Coronary artery (tissue), 2 donors: ENCODE results near the gene ITGB3BP.
"Not testable (repeated sequence)": the region's sequence is repeated elsewhere in the genome, so short reads cannot be mapped to it uniquely, and the experiment has no call there.

Source experiments
- DNase-seq: peaks from one replicate; pipeline ENCODE4 v3.0.0-alpha.2; 2017; ENCODE audit warnings: low spot score
- H3K27ac ChIP-seq, 2 donors: fragments of 200-600 bp; sonication (generic); one replicate each; pipeline ENCODE4 v1.5.1; 2016 to 2019
- H3K4me3 ChIP-seq: fragments of 200-600 bp; sonication (generic); 2 replicates; pipeline ENCODE4 v1.5.1; 2016; ENCODE audit warnings: mild to moderate bottlenecking, moderate library complexity
- TF ChIP-seq, protein P1 (sequence below): fragments of 200-600 bp; sonication (generic); IDR thresholded peaks from one replicate; pipeline ENCODE4 v1.5.1; 2019; ENCODE audit warnings: antibody characterized with exemption

ITGB3BP gene

DNA sequence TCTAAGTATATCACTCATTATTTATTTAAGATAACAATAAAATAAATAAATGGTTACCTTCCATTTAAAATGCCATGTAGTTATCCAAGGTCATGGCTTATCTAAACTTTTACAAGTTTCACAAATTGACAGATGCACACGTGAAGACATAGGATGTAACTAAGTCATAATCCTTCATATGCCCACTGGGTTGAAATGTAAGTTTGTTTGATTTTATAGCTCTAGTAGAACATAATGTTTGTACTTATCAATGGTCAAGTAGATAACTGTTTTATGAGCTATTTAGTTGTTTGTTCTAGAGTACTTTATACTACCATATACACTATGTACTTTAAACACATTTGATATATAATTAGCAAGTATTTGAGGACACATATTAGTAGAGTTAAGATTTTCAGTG, 43.0 kb downstream of the ITGB3BP start:
- Histone ChIP-seq H3K4me3 (no peak overlapping the region), H3K27ac (no peak overlapping the region)
- TF ChIP-seq, protein P1, sequence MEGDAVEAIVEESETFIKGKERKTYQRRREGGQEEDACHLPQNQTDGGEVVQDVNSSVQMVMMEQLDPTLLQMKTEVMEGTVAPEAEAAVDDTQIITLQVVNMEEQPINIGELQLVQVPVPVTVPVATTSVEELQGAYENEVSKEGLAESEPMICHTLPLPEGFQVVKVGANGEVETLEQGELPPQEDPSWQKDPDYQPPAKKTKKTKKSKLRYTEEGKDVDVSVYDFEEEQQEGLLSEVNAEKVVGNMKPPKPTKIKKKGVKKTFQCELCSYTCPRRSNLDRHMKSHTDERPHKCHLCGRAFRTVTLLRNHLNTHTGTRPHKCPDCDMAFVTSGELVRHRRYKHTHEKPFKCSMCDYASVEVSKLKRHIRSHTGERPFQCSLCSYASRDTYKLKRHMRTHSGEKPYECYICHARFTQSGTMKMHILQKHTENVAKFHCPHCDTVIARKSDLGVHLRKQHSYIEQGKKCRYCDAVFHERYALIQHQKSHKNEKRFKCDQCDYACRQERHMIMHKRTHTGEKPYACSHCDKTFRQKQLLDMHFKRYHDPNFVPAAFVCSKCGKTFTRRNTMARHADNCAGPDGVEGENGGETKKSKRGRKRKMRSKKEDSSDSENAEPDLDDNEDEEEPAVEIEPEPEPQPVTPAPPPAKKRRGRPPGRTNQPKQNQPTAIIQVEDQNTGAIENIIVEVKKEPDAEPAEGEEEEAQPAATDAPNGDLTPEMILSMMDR, result no peak
- no peak for DNase-seq

DNA sequence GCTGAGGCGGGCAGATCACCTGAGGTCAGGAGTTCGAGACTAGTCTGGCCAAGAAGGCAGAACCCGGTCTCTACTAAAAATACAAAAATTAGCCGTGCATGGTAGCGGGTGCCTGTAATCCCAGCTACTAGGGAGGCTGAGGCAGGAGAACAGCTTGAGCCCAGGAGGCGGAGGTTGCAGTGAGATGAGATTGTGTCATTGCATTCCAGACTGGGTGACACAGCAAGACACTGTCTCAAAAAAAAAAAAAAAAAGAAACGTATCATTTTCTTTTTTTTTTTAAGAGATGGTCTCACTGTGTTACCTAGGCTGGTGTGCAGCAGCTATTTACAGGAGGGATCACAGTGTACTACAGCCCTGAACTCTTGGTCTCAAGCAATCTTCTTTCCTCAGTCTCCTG, 47.3 kb downstream of the ITGB3BP start:
- Histone ChIP-seq H3K4me3 (no peak overlapping the region), H3K27ac (no peak overlapping the region)
- no peak for DNase-seq
- TF ChIP-seq, protein P1, result no peak

DNA sequence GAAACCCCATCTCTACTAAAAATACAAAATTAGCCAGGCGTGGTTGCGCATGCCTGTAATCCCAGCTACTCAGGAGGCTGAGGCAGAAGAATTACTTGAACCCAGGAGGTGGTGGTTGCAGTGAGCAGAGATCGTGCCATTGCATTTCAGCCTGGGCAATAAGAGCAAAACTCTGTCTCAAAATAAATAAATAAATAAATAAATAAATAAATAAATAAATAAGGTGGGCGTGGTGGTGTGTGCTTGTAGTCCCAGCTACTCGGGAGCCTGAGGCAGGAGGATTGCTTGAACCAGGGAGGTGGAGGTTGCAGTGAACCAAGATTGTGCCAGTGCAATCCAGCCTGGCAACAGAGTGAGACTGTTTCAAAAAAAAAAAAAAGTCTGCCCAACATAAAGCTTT, 54.3 kb downstream of the ITGB3BP start:
- DNase-seq, H3K27ac ChIP-seq, H3K4me3 ChIP-seq: not testable (repeated sequence)

DNA sequence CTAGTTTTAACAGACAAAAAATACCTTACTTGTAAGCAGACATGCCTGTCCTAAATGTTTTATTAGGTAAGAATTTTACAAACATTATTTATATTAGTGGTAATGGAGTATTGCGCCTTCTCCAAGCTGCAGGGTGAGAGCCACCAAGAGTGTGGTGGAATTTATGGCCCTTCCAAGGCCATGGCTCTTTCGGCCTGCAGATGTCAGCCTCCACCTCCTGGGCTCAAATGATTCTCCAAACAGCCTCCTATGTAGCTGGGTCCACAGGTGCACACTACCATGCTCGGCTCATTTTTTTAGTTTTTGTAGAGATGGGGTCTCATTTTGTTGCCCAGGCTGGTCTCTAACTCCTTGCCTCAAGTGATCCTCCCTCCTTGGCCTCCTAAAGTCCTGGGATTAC, 56.3 kb downstream of the ITGB3BP start:
- Histone ChIP-seq H3K4me3 (no peak overlapping the region), H3K27ac (no peak overlapping the region)
- DNase-seq, result no peak
- TF ChIP-seq, protein P1, result no peak

DNA sequence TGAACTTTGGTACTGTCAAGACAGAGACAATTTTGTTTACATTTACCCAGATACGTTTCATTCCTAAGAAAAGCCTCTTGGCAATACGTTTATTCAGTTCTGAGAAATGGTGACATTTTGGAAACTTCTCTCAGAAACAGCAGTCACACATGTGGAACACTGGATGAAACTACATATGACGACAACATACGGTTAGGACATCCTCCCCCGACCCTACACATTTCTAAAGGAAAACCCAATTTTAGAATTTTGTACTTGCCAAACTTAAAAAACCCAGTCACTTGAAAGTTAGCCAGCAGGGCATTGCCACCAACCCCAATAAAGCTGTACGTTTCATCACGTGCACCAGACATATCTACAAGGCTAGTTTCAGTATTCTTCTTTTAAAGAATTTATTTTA, 56.8 kb downstream of the ITGB3BP start:
- Histone ChIP-seq H3K27ac (no peak overlapping the region), H3K4me3 (no peak overlapping the region)
- DNase-seq, result no peak
- TF ChIP-seq, protein P1, result no peak

DNA sequence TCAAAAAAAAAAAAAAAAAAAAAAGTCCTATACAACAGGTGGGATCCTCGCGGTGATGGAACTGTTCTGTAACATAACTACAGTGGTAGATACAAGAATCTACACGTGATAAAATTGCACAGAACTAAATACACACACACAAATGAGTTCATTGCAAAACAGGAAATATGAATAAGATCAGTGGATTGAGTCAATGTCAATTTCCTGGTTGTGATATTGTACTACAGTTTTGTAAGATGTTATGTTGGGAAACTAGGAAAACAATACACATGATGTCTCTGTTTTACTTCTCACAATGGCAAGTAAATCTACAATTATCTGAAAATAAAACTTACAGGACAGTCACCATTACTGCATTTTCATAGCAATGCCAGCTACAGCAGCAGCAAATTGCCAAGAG, 59.8 kb downstream of the ITGB3BP start:
- Histone ChIP-seq H3K4me3 (no peak overlapping the region), H3K27ac (no peak overlapping the region)
- TF ChIP-seq, protein P1, result no peak
- DNase-seq, result no peak

DNA sequence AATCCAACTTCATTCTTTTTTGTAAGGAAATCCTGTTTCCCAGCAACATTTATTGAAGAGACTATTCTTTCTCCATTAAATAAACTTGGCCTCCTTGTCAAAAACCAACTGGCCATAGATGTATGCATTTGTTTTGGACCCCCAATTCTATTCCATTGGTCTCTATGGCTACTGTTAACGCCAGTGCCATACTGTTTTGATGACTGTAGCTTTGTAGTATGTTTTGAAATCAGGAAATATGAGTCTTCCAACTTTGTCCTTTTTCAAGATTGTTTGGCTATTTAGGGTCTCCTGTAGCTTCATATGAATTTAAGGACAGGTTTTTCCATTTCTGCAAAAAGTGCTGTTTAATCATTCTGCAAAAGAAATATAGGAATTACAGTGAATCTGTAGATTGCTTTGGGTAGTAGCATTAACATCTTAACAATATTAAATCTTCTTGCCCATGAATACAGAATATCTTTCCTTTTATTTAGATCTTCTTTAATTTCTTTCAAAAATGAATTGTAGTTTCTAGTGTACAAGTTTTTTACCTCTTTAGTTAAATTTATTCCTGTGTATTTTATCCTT, 61.3 kb downstream of the ITGB3BP start:
- TF ChIP-seq, protein P1, result no peak
- DNase-seq, result no peak
- Histone ChIP-seq H3K4me3 (no peak overlapping the region), H3K27ac (no peak overlapping the region)

DNA sequence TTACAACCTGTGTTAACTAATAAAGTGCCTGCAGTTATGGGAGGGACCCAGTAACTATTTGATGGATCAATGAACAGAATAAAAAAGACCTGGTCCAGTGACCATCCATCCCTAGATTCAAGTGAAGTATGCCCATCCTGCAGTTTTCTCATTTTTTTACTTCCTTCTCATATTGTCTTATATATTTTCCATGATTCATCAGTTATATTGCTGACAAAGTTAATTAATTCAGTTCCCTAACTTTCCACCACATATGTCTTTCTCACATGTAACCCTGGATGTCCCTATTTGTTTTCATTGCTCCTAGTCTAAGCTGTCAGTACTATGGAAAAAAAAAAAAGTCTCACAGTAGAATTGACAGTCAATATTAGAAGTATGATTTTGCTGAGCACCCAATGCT, 64.3 kb downstream of the ITGB3BP start:
- Histone ChIP-seq H3K4me3 (no peak overlapping the region), H3K27ac (no peak overlapping the region)
- no peak for DNase-seq
- TF ChIP-seq, protein P1, result no peak
